HuH-7.5 (cell line): ENCODE results near the gene CIBAR2.
"Not testable (repeated sequence)": the region's sequence is repeated elsewhere in the genome, so short reads cannot be mapped to it uniquely, and the experiment has no call there.

Source experiments
- DNase-seq: peaks from one replicate; pipeline ENCODE4 v3.0.0; 2011; ENCODE audit warnings: low spot score

Gene CIBAR2

DNA sequence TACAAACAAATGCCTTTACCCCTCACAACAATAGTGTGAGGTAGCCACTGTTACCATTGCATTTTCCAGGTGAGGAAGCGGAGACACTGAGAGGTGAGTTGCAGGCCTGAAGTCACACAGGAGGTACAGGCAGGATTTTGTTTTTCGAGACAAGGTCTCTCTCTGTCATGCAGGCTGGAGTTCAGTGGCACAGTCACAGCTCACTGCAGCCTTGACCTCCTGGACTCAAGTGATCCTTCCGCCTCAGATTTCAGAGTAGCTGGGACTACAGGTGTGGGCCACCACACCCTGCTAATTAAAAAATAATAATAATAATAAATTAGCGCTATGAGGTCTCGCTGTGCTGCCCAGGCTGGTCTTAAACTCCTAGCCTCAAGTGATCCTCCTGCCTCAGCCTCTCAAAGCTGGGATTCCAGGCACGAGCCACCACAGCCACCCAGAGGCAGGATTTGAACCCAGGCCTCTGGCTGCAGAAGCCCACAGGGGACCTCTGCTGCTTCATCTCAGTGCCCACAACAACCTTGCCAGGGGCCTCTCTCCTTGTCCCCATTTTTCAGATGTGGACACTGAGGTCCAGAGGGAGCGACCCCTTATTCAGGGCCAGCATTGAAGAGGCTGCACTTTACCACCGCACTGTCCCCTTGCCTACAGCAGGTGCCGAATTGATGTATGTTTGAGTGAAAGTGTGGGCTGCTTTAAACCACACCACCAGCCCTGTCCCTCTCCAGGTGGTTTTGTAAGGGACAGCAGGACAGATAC, 16.0 kb upstream of the CIBAR2 start:
- DNase-seq: no peak

DNA sequence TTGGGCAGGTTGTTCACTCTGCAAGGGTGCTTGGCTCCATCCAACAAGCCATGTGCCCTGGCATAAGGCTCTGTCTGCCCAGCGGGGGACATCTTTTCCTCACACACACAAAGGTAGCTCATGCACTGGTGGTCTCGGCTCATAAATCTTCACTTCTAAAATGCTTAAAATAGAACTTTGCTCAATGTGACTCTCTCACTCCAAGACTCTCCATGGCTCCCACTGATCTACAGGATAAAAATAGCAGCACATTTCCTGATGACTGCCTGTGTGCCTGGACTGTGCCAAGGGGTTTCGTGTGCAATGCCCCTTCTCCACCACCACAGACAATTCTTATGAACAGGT, 15.1 kb upstream of the CIBAR2 start:
- DNase-seq: no peak

DNA sequence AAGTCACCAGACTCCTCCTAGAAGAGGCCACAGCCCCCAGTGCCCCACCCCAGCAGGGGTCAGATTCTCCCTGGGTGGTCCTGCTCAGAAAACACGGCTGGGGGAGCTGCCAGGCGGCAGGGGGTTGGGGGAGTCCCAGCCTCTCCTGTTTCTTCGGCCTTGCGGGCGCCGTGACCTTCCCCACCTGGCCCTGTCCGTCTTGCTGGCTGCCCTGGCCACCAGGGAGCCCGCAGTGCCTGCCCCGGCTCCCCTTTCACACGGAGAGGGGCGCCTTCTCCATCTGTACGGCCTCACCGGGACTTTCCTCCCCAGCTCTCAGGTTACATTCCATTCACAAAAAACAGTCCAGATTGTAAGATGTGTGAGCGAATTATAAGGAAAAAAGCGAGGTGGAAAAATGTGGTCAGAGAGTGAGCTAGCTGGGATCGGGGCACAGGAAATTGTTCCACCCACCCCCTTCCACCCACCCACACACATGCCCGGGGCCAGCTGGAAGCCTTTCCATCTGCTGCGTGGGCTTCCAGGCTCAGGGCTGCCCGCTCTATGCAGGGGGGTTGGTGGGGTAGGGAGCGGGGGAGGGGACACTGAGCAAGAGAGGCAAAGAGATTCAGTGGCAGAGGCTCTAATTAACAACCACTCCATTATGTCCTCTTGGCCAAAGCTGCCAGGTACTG, 14.6 kb upstream of the CIBAR2 start:
- DNase-seq: no peak

DNA sequence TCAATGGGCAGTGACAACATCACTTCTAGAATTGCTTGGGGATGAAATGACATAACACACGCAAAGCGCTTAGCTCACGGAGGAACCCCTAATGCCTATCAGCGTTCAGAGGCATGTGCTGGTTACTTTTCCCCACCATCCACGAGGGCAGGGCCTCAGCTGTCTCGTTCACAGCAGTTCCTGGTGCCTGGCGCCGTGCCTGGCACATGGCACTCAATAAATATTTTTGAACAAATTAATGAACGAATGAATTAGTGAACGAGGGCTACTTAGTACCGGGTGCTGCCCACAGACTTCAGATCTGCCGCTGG, 14.1 kb upstream of the CIBAR2 start:
- no peak for DNase-seq

DNA sequence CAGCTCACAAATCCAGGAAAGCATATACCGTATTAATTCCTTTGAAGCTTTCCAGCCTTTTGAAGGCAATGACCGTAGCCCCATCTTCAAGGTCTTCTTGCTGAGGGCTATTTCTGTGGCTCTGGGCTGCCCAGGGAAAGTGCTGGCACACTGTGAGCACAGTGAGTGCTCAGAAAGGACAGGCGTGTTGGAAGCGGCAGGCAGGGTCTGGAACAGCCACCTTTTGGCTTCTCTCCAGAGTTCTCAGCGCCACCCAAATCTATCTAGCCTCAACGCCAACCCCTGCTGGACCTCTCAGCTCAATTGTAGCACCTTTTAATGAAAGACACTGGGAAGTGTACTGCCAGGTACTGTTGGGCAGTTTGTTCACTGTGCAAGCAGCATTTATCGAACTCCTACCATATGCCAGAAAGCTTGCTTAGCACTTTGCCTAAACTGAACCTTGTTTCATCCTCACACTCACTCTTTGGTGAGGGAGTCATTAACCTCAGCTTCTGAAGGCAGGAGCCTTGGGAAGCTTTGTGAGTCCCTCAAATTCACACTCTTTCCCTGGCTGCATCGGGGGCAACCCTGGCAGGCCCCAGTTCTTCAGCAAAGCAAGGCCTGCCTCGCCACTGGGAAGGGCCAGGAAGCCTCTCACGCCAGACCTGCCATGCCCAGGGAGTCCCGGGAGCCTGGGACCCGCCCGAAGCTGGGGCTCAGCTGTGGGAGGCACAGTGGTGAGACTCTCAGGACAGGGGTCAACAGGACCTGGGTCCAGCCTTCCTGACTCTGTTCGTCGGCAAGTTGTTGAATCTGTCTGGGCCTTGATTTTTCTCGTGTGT, 13.5 kb upstream of the CIBAR2 start:
- DNase-seq: no peak

DNA sequence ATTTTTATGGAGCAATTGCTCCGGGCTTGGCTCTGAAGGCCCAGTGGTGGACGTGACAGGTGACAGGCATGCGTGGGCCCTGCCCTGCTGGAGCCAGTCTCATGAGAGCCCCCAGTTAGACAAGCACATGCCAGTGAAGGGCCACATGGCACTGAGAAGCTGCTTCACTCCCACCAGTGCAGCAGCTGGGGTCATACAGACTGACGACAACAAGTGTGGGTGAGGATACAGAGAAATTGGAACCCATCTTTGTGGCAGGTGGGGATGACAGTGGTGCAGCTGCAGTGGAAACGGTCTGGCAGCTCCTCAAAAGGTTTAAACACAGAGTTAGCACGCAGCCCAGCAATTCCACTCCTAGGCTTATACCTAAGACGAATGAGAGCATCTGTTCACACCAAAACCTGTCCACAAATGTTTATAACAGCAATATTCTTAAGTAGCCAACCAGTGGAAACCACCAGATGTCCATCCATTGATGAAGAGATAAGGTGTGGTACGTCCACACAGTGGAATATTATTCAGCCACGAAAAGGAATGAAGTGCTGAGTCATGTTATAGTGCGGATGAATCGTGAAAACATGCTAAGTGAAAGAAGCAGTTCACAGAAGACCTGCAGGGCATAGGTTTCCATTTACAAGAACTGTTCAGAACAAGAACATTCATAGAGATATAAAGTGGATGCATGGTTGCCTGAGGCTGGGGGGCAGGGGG, 12.5 kb upstream of the CIBAR2 start:
- DNase-seq: no peak

DNA sequence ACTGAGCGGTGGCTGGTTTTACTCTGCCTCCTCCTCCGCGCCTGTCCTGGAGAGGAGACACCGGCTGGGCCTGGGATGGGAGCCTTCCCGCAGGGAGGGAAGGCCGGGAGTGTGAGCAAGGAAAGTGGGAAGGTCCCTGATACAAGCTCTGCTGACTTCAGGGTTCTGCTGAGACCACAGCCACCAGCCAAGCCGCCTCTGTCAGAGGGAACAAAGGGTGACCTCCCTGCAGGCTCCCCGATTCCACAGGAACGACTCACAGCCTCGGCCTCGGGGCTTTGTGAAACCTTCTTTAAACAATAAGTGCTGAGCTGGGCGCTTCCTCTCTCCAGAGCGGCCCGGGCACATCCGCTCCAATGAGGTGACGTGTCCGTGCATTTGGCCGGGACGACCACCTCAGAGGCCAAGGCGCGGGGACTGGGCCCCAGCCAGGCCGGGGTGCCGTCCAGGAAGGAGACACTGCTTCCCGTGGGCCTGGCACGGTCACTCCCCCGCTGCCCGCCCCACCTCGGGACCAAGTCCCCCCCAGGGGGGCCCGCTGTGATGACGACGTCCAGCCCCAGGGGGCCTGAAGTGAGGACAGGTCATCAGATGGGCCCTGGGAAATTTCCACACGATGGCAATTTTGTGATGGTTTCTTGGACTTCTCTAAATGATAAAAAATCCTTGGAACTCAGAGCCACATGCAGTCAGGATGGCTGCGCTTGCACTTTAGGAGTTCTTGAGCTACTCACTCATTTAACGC, 11.8 kb upstream of the CIBAR2 start:
- DNase-seq: no peak

DNA sequence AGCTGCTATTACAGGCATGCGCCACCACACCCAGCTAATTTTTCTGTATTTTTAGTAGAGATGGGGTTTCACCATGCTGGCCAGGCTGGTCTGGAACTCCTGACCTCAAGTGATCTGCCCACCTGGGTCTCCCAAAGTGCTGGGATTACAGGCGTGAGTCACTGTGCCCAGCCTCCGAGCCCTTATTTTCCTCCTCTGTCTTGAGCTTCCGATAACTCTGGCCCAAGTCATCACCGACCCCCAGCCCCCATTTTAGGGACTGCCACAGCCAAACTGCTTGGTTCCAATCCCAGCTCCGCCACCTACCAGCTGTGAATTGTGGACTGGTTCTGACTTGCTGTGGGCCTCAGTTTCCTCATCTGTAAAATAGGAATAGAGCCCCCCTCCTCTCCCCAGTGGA, 11.2 kb upstream of the CIBAR2 start:
- DNase-seq: not testable (repeated sequence)

DNA sequence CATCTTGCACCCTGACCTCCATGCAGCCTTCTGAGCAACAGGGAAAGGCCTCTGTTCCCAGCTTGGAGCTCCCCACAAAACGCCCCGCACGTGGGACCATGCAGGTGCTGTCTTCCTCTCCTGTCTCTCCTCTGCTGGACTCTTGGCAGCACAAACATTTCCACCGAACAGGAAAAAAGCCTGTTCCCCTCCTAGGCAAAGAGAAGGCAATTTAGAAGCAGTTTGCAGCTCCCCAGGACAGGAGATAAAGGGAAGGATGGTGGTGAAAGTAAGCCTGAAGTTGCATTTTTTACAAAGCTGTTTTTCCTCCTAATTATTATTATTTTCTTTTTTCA, 7.7 kb upstream of the CIBAR2 start:
- DNase-seq: no peak

DNA sequence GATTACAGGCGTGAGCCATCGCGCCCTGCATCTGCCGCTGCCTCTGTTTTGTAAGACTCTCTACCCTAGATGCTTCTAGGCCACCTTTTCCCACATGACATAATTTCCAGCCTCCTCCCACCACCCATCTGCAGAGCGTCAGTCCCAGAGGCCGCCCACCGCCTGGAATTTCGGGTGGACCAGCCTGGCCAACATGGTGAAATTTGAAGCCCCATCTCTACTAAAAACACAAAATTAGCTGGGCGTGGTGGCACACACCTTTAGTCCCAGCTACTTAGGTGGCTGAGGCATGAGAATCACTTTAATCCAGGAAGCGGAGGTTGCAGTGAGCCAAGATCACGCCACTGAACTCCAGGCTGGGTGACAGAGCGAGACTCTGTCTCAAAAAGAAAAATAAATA, 5.1 kb upstream of the CIBAR2 start:
- DNase-seq: no peak

DNA sequence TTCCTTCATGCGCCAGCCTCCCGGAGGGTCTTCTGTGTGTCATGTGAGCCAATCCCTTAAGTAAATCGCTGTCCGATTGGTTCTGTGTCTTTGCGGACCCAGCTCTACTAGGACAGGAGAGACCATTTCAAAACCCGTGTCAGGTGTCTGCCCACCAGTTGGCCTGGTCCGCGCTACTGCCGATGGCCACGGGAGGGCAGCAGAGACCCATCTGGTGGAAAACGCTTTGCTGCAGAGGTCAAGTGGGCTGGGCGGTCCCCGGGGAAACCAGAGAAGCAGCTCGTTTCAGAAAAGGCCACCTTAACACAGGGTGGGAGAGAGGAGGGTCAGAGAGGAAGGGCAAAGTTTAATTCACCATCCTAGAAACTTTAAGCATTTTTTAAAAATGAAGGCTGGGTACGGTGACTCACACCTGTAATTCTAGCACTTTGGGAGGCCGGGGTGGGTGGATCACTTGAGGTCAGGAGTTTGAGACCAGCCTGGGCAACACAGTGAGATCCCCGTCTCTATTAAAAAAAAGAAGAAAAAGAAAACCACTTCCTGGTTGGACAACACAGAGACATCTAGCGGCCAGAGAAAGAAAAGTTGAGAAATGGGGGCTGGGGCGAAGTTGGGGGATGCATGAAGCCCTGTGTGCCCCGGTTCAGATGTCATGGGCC, 2.8 kb upstream of the CIBAR2 start:
- DNase-seq: peak; percentile 98

DNA sequence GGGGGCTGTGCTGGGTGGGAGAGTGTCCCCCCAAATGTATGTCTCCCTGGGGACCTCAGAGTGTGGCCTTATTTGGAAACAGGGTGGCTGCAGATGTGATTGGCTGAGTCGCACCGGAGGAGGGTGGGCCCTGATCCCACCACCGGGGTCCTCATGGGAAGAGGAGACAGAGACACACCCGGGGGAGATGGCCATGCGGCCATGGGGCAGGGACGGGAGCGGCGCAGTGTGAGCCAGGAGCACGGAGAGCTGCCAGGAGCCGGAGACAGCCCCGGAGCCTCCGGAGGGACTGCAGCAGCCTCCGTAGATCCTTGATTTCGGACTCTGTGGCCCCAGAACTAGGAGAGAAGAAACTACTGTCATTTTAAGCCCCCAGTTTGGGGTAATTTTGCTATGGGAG, 1.6 kb upstream of the CIBAR2 start:
- no peak for DNase-seq

DNA sequence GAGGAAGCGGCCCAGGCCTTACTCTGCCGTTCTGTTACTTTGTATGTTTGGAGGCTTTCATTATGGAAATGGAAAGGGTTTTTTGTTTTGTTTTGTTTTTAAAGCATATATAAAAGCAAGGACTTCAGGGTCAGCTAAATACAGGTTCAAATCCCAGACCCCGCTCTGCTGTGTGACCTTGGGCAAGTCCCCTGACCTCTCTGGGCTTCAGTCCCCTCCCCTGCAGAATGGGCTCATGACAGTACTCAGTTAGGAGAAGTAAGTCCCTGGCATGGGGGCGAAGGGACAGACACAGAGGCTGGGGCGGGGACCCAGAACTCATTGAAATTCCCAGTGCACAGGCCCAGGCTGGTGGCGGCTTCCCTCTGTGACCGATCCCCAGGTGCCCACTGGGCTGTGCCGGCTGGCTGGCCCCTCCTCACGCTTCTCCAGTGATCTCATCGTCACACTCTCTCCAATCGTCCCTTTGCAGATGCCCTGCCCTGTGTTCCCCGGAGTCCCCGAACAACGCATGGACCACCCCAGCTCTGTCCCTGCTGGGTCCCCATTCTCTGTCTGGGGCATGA, 979 bp upstream of the CIBAR2 start:
- DNase-seq: no peak

DNA sequence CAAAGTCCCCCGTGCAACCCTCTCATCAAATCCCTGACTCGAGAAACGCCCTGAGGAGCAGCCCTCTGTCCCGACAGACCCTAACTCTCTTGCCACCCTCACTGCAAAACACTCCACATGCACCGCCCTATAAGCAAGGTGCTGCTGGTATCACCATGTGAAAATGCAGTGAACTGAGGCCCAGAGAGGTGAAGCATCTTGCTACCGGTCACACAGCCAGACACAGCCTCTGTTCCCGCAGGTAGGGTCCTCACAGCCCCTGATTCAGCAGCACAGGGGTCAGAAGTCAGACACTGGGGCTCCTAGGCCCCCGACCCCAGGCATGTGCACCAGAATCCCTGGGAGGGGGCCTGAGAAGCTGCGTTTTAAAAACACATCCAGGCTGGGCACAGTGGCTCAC, 1.1 kb downstream of the CIBAR2 start:
- DNase-seq: no peak

DNA sequence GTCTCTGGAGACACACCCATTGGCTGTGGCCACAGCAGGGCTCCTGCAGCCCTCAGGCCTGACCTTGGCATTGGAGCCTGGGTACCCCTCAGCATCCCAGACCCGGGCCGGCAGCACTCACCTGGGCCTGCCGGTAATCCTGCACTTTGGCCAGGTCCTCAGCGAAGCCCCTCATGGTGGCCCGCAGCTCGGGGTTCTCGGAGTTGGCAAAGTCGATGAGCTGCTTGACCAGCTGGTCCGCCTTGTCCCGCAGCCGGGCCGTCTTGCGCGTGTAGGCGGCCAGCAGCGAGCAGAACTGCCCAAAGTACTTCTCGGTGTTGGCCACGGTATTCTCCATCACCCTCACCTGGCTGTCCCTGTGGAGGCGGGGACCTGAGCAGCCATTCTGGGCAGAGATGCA, 2.2 kb downstream of the CIBAR2 start:
- DNase-seq: no peak

DNA sequence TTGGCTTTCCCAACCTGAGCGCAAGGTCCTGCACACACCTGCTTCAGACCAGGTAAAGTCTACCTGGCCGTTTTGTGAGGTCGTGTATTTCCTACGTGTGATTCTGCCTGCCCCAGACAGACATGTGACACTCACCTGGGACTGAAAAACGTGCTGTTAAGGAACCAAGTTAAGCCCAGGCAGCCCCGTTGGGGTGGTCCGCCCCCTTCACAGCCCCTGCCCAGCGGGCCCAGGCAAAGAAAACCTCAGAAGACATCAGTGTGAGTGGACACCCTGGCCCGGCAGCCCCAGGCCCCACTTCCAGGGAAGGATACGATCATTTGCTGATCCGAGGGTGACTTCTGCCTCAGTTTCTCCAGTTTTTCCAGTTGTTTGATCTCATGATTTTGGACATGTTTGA, 4.7 kb downstream of the CIBAR2 start:
- DNase-seq: no peak

DNA sequence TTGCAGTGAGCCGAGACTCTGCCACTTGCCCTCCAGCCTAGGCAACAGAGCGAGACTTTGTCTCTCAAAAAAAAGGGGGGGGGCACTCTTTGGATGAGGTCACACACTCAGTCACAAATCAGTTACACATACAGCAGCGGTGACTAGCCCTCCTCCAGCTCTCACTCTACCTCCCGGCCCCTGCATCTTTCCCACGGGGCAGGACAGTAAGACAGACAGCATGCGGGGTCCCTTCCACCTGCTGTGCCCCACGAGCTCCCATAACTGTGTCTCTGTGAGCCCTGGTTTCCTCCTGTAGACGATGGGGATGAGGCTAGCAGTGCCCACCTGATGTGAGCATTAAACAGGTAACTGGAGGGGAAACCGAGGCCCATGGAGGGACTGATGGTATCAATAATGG, 5.2 kb downstream of the CIBAR2 start:
- no peak for DNase-seq

DNA sequence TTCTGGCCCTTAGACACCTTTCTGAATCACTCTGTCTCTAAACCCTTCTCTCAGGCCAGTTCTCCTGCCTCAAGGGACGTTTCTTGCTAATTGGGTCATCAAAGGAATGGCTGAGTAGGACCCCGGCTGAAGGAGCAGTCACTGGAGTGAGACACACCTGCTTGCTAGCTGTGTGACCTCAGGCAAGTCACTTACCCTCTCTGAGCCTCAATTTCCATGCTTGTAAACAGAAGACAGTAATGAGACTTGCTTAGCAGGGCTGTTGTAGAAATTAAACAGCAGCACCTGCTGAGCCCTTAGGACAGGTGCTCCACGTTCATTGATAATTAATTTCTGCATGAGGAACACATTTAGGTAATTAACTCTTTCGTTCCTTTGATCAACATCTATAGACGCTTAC, 6.8 kb downstream of the CIBAR2 start:
- no peak for DNase-seq

DNA sequence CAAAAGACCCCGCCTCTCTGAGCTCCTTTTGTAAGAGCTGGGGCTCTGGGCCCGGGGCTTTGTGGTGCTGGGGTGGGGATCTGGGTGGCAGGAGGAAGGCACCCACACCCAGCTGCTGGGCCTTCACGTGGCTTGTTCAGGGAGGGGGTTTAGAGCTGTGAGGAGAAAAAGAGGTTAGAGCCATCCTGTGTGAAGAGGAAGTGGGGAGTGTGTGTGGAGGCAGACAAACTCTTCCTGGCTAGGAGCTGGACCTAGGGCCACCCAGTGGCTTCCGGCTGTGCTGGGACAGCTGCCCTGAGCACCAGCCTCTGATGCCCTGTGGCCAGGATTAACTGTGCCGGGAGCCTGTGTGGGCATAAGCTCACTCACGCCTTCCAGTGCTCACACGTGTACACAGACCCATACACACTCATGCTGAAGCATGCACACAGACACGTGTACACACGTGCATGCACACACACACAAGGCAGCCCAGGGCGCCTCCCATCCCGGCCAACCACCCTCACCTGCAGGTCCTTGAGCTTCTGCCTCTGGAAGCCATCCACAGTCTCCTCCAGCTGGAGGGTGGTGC, 7.4 kb downstream of the CIBAR2 start:
- DNase-seq: no peak

DNA sequence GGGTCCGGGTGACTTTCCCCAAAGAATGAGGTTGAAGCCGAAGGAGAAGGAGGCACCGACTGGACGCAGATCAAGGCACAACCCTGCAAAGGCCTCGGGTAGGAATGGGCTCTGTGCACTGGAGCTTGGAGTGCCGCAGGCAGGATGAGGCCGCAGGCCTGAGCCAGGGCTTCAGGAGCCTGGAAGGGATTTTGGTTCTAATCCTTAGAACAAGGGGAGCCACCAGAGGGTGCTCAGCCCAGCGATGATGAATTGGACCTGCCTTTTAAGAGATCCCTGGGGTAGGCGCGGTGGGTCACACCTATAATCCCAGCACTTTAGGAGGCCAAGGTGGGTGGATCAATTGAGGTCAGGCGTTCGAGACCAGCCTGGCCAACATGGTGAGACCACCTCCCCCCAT, 8.1 kb downstream of the CIBAR2 start:
- DNase-seq: no peak
